SK-N-SH (cell line): Measurements from ENCODE around the gene IFIT1B. TPM values are rescaled to one million over a fixed set of nuclear protein-coding genes. Genes with fewer than 3 reads are reported as not detected.
"Not testable (repeated sequence)": the region's sequence is repeated elsewhere in the genome, so short reads cannot be mapped to it uniquely, and the experiment has no call there.

Experiments used
- CTCF ChIA-PET: fragments of 300-600, 350-600 bp; formaldehyde crosslinking; extraction: SDS; loops from one replicate; lab custom pipeline; 2021; lab: Yijun Ruan, JAX
- POLR2A ChIA-PET: fragments of 350-600 bp; sonication (Branson Sonifier 250); formaldehyde crosslinking; extraction: SDS; loops from one replicate; lab custom pipeline; 2020; ENCODE audit warnings: antibody characterized with exemption, inconsistent platforms; lab: Yijun Ruan, JAX
- DNase-seq: peaks from one replicate; pipeline ENCODE4 v3.0.0; 2012
- H2AFZ ChIP-seq: fragments of 200-600 bp; sonication (generic); 2 replicates; pipeline ENCODE4 v1.8.1; 2016; ENCODE audit warnings: antibody characterized with exemption, mild to moderate bottlenecking, low read depth
- H3F3A ChIP-seq: fragments of 200-600 bp; sonication (generic); replicated peaks from 2 replicates; pipeline ENCODE3; 2016; ENCODE audit warnings: antibody characterized with exemption, mild to moderate bottlenecking; ENCODE audit not compliant: insufficient read depth
- H3K27ac ChIP-seq, 2 experiments: fragments of 200-500 bp in 1 of 2; fragments of 200-600 bp in 1 of 2; sonication (Bioruptor generic) in 1 of 2; sonication (generic), shearing (Covaris generic) in 1 of 2; 2 replicates each; pipeline versions ENCODE4 v1.5.1 to v1.6.1; 2014 to 2016; ENCODE audit warnings: low read depth in 2 of 2, inconsistent platforms in 1 of 2, low read length in 1 of 2, mild to moderate bottlenecking in 1 of 2, mixed read lengths in 1 of 2
- H3K27me3 ChIP-seq: fragments of 200-600 bp; sonication (generic), shearing (Covaris generic); 2 replicates; pipeline ENCODE4 v1.6.1; 2016; ENCODE audit warnings: mixed run types; ENCODE audit not compliant: insufficient read depth
- H3K36me3 ChIP-seq, 2 experiments: fragments of 200-500 bp in 1 of 2; fragments of 200-600 bp in 1 of 2; sonication (Bioruptor generic) in 1 of 2; sonication (generic) in 1 of 2; replicated peaks in 1 of 2; 2 replicates each; pipeline versions ENCODE3 to v1.5.1; 2014 to 2016; ENCODE audit warnings: low read length in 1 of 2, mild to moderate bottlenecking in 1 of 2; ENCODE audit not compliant: insufficient read depth in 2 of 2, control insufficient read depth in 1 of 2
- H3K4me1 ChIP-seq, 2 experiments: fragments of 200-500 bp in 1 of 2; fragments of 200-600 bp in 1 of 2; sonication (Bioruptor generic) in 1 of 2; sonication (generic), shearing (Covaris generic) in 1 of 2; 2 replicates each; pipeline versions ENCODE4 v1.5.1 to v1.6.1; 2014 to 2016; ENCODE audit warnings: low read depth in 1 of 2, low read length in 1 of 2, mixed run types in 1 of 2; ENCODE audit not compliant: insufficient read depth in 2 of 2, control insufficient read depth in 1 of 2
- H3K4me2 ChIP-seq: fragments of 200-600 bp; sonication (generic), shearing (Covaris generic); 2 replicates; pipeline ENCODE4 v1.6.1; 2017; ENCODE audit warnings: mixed run types
- H3K4me3 ChIP-seq, 2 experiments: fragments of 200-500 bp in 1 of 2; fragments of 200-600 bp in 1 of 2; sonication (Bioruptor generic) in 1 of 2; sonication (generic), shearing (Covaris generic) in 1 of 2; 2 replicates each; pipeline versions ENCODE4 v1.5.1 to v1.8.1; 2014 to 2016; ENCODE audit warnings: low read depth in 2 of 2, inconsistent platforms in 1 of 2, low read length in 1 of 2, mild to moderate bottlenecking in 1 of 2, mixed read lengths in 1 of 2, moderate library complexity in 1 of 2
- H3K79me2 ChIP-seq: fragments of 200-600 bp; sonication (generic); 2 replicates; pipeline ENCODE4 v1.8.1; 2017; ENCODE audit warnings: mild to moderate bottlenecking; ENCODE audit not compliant: insufficient read depth
- H3K9ac ChIP-seq: fragments of 200-600 bp; sonication (generic); 2 replicates; pipeline ENCODE4 v1.6.1; 2017; ENCODE audit warnings: mixed run types
- H3K9me2 ChIP-seq: fragments of 200-600 bp; sonication (generic); 2 replicates; pipeline ENCODE4 v1.6.1; 2017; ENCODE audit warnings: mixed run types
- H3K9me3 ChIP-seq: fragments of 200-600 bp; sonication (generic); 2 replicates; pipeline ENCODE4 v1.6.1; 2017; ENCODE audit warnings: mixed run types, mild to moderate bottlenecking, moderate library complexity
- H4K20me1 ChIP-seq: fragments of 200-600 bp; sonication (generic); 2 replicates; pipeline ENCODE4 v1.6.1; 2017; ENCODE audit warnings: mild to moderate bottlenecking, mixed run types; ENCODE audit not compliant: insufficient read depth
- WGBS: methylation state at CpG from one replicate; pipeline ENCODE4 v1.1.6; 2017; ENCODE audit warnings: low lambda C conversion rate; 5-methylcytosine and 5-hydroxymethylcytosine counted together
- polyA plus RNA-seq, 3 experiments: library from polyadenylated mRNA; depleted of rRNA; stranded (reverse); fragments of >200 nt; gene quantifications; 2 replicates each; pipeline ENCODE4 v1.2.3, GENCODE V29; 2012

IFIT1B gene
- polyA plus RNA-seq, 1 of the 3 experiments (the other 2 are of a cell fraction), result 0.03 TPM

- POLR2A ChIA-PET, result not testable (repeated sequence)
Measured at GRCh38 chr10:89409282-89409681, 31.4 kb downstream of the IFIT1B start.

GRCh38 chr10:89410551-89410950 is 32.7 kb downstream of the IFIT1B start:
- DNase-seq, H3K9me3 ChIP-seq, POLR2A ChIA-PET, H3K9ac ChIP-seq, H3K36me3 ChIP-seq, H3K27me3 ChIP-seq, H3K4me2 ChIP-seq, H3K4me1 ChIP-seq, CTCF ChIA-PET, H3K79me2 ChIP-seq, H4K20me1 ChIP-seq, H2AFZ ChIP-seq, H3F3A ChIP-seq, H3K27ac ChIP-seq, H3K4me3 ChIP-seq, H3K9me2 ChIP-seq: not testable (repeated sequence)
- 95% methylated on average over 5 of the region's 5 CpGs for WGBS

More at GRCh38 chr10:89409282-89409681, 31.4 kb downstream of the IFIT1B start:
- H3K9ac ChIP-seq, H3K27me3 ChIP-seq, H2AFZ ChIP-seq, H3K4me1 ChIP-seq, DNase-seq, H3K4me3 ChIP-seq, H4K20me1 ChIP-seq, H3K9me2 ChIP-seq, H3K36me3 ChIP-seq, H3K4me2 ChIP-seq, H3K27ac ChIP-seq, H3K79me2 ChIP-seq, H3K9me3 ChIP-seq, H3F3A ChIP-seq: not testable (repeated sequence)
- WGBS, result 95% methylated on average over 5 of the region's 5 CpGs
- CTCF ChIA-PET, result interaction anchor here (1.2 kb wide), 1 partner anchor 10 kb away, joined by 3 read pairs; no protein-coding TSS in a partner anchor

GRCh38 chr10:89411135-89411534 is 33.3 kb downstream of the IFIT1B start:
- CTCF ChIA-PET, H3K9me2 ChIP-seq: not testable (repeated sequence)
- WGBS, result 80% methylated on average over 2 of the region's 2 CpGs

GRCh38 chr10:89412276-89412675 is 34.4 kb downstream of the IFIT1B start:
- H3F3A ChIP-seq, H3K9me3 ChIP-seq, H3K9ac ChIP-seq, DNase-seq, CTCF ChIA-PET, H3K27me3 ChIP-seq, H3K27ac ChIP-seq, H3K36me3 ChIP-seq, H4K20me1 ChIP-seq, H3K9me2 ChIP-seq, H3K4me2 ChIP-seq, H3K4me3 ChIP-seq, H2AFZ ChIP-seq, POLR2A ChIA-PET, H3K4me1 ChIP-seq: not testable (repeated sequence)
- 85% methylated on average over 10 of the region's 10 CpGs for WGBS
- H3K79me2 ChIP-seq, result peaks cover 17% of the 10 kb centered on the region

More at GRCh38 chr10:89411135-89411534, 33.3 kb downstream of the IFIT1B start:
- H3K4me1 ChIP-seq, H3K4me3 ChIP-seq, H3K36me3 ChIP-seq, H2AFZ ChIP-seq, H3K9me3 ChIP-seq, H3K4me2 ChIP-seq, H4K20me1 ChIP-seq, POLR2A ChIA-PET, H3K27me3 ChIP-seq, DNase-seq, H3K27ac ChIP-seq, H3K9ac ChIP-seq, H3F3A ChIP-seq: not testable (repeated sequence)
- peaks cover 11% of the 10 kb centered on the region for H3K79me2 ChIP-seq
